Nephron progenitor cell (in vitro differentiated cells): ENCODE results near the gene ENTR1.
"Not testable (repeated sequence)": the region's sequence is repeated elsewhere in the genome, so short reads cannot be mapped to it uniquely, and the experiment has no call there.

ENCODE experiments used
- DNase-seq: peaks from one replicate; pipeline ENCODE4 v3.0.0; 2021
- H3K27ac Mint-ChIP-seq: 2 replicates; pipeline ENCODE4 v1.8.0; 2021; ENCODE audit warnings: mild to moderate bottlenecking, moderate library complexity, mixed read lengths
- H3K27me3 Mint-ChIP-seq: 2 replicates; pipeline ENCODE4 v1.8.0; 2021; ENCODE audit warnings: mild to moderate bottlenecking, low read depth, mixed read lengths; ENCODE audit not compliant: poor library complexity
- H3K36me3 Mint-ChIP-seq: 2 replicates; pipeline ENCODE4 v1.8.0; 2021; ENCODE audit warnings: low read depth, mixed read lengths
- H3K4me1 Mint-ChIP-seq: 2 replicates; pipeline ENCODE4 v1.8.0; 2021; ENCODE audit warnings: mixed read lengths
- H3K4me3 Mint-ChIP-seq: 2 replicates; pipeline ENCODE4 v1.8.0; 2021; ENCODE audit warnings: mild to moderate bottlenecking, moderate library complexity, mixed read lengths
- H3K9me3 Mint-ChIP-seq: 2 replicates; pipeline ENCODE4 v1.8.0; 2021; ENCODE audit warnings: mild to moderate bottlenecking, moderate library complexity, mixed read lengths
- TF ChIP-seq, protein P1 (sequence below): fragments of 200-600 bp; sonication (generic); IDR thresholded peaks from 2 replicates; pipeline ENCODE4 v1.5.0; 2021; ENCODE audit warnings: antibody characterized with exemption

Gene ENTR1

DNA sequence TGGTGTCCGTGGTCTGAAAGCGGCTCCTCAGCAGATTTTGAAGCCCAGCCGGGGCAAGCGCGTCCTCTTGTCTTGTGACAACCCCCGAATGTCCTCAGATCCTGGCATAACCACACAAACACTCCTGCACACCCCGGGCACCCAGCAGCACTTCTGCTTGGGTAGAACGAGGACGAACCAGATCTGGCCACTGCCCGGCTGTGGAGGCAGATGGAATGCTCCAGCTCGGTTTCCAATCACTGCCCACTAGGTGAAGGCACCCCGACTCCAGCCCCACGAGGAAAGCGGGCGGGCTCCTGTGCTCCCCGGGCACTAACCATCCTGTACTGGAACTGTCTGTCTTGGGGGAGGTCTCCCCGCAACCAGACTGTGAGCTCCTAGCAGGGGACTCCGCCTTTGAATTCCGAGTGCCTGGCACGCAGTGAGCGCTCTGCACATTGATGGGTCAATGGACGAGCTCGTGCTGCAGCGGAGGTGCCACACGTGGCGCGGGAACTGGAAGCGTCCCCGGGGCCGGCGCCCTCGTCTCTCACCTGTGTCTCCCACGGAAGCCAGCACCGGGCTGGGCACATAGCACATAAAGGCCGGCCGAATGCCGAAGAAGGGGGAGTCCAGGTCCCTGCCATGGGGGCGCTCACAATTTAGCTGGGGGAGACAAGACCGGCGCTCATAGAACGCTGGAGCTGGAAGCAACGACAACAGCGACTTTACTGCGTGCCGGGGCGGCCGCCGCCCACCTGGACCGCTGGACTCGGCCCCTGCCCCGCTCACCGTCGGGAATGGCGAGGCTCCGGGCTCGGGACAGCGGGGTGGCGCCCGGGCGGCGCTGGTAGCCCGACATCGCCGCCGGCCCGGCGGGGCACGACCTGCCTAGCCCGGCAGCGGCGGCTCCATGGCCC, 608 bp downstream of the ENTR1 start:
- peak overlapping the region; percentile 97 for H3K4me3 Mint-ChIP-seq
- H3K36me3 Mint-ChIP-seq: peaks cover 47% of the 10 kb centered on the region
- TF ChIP-seq, protein P1, sequence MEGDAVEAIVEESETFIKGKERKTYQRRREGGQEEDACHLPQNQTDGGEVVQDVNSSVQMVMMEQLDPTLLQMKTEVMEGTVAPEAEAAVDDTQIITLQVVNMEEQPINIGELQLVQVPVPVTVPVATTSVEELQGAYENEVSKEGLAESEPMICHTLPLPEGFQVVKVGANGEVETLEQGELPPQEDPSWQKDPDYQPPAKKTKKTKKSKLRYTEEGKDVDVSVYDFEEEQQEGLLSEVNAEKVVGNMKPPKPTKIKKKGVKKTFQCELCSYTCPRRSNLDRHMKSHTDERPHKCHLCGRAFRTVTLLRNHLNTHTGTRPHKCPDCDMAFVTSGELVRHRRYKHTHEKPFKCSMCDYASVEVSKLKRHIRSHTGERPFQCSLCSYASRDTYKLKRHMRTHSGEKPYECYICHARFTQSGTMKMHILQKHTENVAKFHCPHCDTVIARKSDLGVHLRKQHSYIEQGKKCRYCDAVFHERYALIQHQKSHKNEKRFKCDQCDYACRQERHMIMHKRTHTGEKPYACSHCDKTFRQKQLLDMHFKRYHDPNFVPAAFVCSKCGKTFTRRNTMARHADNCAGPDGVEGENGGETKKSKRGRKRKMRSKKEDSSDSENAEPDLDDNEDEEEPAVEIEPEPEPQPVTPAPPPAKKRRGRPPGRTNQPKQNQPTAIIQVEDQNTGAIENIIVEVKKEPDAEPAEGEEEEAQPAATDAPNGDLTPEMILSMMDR: no peak
- no peaks in the 10 kb centered on the region for H3K9me3 Mint-ChIP-seq
- H3K4me1 Mint-ChIP-seq: peaks cover 38% of the 10 kb centered on the region
- peaks cover 5% of the 10 kb centered on the region for H3K27me3 Mint-ChIP-seq
- H3K27ac Mint-ChIP-seq: peak overlapping the region; percentile 69
- DNase-seq: peak; percentile 36

DNA sequence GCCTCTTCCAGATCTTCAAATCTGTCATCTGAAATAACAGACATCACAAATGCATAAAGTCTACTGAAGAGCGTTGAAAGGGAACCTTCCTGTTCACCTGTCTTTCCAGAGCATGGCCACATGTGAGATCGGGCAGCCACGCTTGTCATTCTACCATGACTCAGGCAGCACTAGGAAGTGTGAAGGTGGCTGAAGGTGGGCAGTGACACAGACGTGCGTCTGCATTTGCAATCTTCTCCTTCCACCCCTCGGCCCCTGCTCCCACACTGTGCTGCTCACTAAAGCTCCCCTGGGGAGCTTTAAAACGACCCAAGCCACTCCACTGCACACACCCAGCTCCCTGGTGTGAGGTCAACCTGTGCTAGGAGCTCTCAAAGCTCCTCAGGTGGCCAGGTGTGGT, 2.5 kb downstream of the ENTR1 start:
- H3K27ac Mint-ChIP-seq: peak overlapping the region; percentile 25
- H3K4me1 Mint-ChIP-seq: peaks cover 38% of the 10 kb centered on the region
- H3K4me3 Mint-ChIP-seq: peak overlapping the region; percentile 23
- peaks cover 5% of the 10 kb centered on the region for H3K27me3 Mint-ChIP-seq
- TF ChIP-seq, protein P1: no peak
- no peaks in the 10 kb centered on the region for H3K9me3 Mint-ChIP-seq
- H3K36me3 Mint-ChIP-seq: peaks cover 37% of the 10 kb centered on the region
- DNase-seq: no peak

DNA sequence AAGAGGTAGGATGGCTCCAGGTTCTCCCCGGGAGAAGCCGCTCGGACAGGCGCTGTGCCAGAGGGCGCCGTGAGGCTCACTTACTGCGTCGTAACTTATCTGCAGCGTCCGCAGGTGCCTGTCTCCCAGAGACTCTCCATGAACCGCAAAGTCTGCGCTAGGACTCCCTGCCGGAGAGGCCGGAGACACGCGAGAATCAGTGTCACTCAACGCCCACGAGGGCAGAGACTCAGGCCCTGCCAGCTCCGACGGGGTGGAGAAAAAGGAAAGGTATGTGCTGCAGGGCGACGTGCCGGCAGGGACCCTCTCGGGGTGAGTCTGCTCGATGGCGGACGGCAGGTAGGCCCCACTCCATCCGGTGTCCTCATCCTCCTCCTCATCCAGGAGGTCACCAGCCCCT, 3.4 kb downstream of the ENTR1 start:
- peaks cover 39% of the 10 kb centered on the region for H3K36me3 Mint-ChIP-seq
- not testable (repeated sequence) for H3K27me3 Mint-ChIP-seq, DNase-seq, H3K4me3 Mint-ChIP-seq, H3K9me3 Mint-ChIP-seq
- peak overlapping the region; percentile 61 for H3K27ac Mint-ChIP-seq
- peaks cover 35% of the 10 kb centered on the region for H3K4me1 Mint-ChIP-seq

DNA sequence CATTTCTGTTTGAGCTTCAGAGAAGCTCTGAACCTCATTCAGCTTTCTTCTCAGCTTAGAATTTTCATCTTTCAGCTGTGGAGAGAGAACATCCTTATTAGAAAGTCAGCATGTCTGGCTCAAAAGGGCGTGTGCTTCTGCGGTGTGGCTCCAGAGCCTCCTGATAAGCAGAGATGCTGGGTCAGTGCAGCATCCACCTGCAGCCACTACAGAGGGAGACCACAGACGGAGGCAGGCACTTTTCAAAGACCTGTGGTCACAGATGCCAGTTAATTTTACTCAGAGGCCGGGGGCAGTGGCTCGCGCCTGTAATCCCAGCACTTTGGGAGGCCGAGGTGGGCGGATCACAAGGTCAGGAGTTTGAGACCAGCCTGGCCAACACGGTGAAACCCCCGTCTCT, 4.5 kb downstream of the ENTR1 start:
- H3K27ac Mint-ChIP-seq, H3K4me3 Mint-ChIP-seq, H3K27me3 Mint-ChIP-seq, H3K9me3 Mint-ChIP-seq, DNase-seq: not testable (repeated sequence)
- Mint-ChIP-seq H3K36me3 (peaks cover 43% of the 10 kb centered on the region), H3K4me1 (peaks cover 24% of the 10 kb centered on the region)

DNA sequence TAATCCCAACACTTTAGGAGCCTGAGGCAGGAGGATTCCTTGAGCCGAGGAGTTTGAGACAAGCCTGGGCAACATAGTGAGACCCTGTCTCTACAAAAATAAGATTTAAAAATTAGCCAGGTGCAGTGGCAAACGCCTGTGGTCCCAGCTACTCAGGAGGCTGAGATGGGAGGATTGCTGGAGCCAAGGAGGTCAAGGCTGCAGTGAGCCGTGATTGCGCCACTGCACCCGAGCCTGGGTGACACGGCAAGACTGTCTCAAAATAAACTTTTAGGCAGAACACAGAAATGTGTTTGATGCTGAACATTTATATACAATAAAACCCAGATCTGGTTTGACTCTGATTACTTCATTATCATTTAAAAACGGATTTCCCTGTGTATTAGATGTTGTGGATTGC, 4.9 kb downstream of the ENTR1 start:
- peaks cover 5% of the 10 kb centered on the region for H3K27me3 Mint-ChIP-seq
- peaks cover 23% of the 10 kb centered on the region for H3K4me1 Mint-ChIP-seq
- peaks cover 43% of the 10 kb centered on the region for H3K36me3 Mint-ChIP-seq
- no peak overlapping the region for H3K4me3 Mint-ChIP-seq
- H3K9me3 Mint-ChIP-seq: no peaks in the 10 kb centered on the region
- TF ChIP-seq, protein P1: no peak
- no peak for DNase-seq
- no peak overlapping the region for H3K27ac Mint-ChIP-seq

DNA sequence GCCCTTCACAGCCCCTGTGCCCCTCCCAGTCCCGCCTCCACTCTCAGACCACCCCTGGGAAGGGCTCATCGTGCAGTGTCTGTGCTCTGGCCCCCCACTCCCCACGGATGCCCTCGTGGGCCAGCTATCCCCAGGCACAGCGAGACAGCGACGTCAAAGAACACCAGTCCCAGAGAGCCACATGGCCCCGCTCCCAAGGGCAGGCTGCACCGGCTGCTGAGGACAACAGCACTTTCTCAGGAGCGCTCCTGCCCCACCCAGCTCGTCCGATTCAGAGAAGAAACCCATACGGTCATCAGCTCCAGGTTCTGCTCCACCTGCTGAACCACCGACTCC, 5.6 kb downstream of the ENTR1 start:
- peaks cover 43% of the 10 kb centered on the region for H3K36me3 Mint-ChIP-seq
- TF ChIP-seq, protein P1: no peak

More for the DNA sequence above, 5.6 kb downstream of the ENTR1 start:
- H3K4me3 Mint-ChIP-seq: no peak overlapping the region
- H3K9me3 Mint-ChIP-seq: no peaks in the 10 kb centered on the region
- peak overlapping the region; percentile 94 for H3K27ac Mint-ChIP-seq
- peaks cover 21% of the 10 kb centered on the region for H3K4me1 Mint-ChIP-seq
- no peak for DNase-seq
- peaks cover 5% of the 10 kb centered on the region for H3K27me3 Mint-ChIP-seq
